Measurements from ENCODE around the gene PSD.

DNA sequence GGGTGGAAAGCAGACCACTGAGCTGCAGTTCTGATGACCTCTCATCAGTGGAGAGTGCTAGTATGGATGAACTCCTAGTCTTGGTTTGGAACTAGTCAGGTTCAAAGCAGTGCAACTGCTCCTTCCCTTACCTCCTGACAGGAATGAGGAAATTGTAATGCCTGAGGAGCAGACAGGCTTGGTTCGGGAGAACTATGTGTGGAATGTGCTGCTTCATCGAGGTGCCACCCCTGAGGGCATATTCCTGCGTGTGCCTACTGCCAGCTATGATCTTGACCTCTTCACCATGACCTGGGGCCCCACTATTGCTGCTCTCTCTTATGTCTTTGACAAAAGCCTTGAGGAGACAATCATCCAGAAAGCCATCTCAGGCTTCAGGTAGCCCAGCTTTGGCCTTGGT lies 50.5 kb downstream of the PSD start:
- no peak for TF ChIP-seq CTCF (IDR thresholded peaks at IDR 0.05)
- no peak for TF ChIP-seq POLR2A (IDR thresholded peaks at IDR 0.05)
